ENCODE measurements around the gene PCDHA13. TPM values are rescaled to one million over a fixed set of nuclear protein-coding genes. Genes with fewer than 3 reads are reported as not detected.

PCDHA13 gene, protein sequence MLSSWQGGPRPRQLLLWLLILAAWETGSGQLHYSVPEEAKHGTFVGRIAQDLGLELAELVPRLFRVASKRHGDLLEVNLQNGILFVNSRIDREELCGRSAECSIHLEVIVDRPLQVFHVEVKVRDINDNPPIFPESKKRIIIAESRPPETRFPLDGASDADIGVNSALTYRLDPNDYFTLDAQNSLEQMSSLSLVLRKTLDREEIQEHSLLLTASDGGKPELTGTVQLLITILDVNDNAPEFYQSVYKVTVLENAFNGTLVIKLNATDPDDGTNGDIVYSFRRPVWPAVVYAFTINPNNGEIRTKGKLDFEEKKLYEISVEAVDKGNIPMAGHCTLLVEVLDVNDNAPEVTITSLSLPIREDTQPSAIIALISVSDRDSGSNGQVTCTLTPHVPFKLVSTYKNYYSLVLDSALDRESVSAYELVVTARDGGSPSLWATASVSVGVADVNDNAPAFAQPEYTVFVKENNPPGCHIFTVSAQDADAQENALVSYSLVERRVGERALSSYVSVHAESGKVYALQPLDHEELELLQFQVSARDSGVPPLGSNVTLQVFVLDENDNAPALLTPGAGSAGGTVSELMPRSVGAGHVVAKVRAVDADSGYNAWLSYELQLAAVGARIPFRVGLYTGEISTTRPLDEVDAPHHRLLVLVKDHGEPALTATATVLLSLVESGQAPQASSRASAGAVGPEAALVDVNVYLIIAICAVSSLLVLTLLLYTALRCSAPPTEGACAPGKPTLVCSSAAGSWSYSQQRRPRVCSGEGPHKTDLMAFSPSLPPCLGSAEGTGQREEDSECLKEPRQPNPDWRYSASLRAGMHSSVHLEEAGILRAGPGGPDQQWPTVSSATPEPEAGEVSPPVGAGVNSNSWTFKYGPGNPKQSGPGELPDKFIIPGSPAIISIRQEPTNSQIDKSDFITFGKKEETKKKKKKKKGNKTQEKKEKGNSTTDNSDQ
- total RNA-seq (2022; extraction: Qiagen RNA extraction) = 0.04 to 0.09 TPM (median 0.06 TPM) in 4 of 5 replicates, not detected in the other

DNA sequence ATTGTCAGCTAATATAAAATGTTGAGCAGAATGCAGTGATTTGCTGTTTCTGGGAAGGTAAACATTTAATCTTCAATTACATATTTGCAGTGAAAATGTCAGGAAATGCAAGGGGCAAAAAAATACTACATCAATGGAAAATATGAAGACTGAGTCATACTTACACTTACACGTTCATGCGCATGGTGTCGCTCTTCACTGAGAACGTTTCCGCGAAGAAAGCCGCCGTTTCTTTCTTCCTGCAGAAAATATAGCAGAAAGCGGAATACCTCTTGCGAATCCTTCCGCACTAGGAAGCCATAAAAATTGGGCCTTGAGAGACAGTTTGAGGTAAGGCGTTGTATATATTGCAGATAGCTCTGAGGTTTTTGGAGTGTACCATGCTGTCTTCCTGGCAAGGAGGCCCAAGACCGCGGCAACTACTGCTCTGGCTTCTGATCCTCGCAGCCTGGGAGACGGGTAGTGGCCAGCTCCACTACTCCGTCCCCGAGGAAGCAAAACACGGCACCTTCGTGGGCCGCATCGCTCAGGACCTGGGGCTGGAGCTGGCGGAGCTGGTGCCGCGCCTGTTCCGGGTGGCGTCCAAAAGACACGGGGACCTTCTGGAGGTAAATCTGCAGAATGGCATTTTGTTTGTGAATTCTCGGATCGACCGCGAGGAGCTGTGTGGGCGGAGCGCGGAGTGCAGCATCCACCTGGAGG lies at the start of gene PCDHA13:
PCDHA13 (plus strand) TSS at position 236 of the 702 bp plus-strand sequence; CDS start at position 381, 145 bp downstream.

DNA sequence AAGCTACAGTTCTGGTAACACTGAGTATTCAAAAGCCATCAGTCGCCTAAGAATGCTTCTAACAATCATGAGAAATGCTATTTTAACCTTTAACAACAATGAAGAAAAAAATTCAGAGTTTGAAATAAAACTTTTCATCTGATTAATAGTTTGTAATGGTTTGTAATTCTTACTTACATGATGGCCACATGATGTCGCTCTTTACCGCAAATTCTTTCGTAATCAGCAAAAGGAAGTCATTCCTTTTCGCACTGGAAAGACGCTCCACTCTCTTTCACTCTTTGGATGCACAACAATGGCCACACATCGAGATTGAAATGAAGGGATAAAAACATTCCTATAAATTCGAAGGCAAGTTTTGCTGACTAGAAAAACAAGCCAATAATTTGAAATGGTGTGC lies 47.9 kb upstream of the PCDHA13 start, which contains the start of gene PCDHA7:
PCDHA7 (plus strand) TSS at position 277 of the 400 bp plus-strand sequence; CDS start at position 392, 115 bp downstream.

DNA sequence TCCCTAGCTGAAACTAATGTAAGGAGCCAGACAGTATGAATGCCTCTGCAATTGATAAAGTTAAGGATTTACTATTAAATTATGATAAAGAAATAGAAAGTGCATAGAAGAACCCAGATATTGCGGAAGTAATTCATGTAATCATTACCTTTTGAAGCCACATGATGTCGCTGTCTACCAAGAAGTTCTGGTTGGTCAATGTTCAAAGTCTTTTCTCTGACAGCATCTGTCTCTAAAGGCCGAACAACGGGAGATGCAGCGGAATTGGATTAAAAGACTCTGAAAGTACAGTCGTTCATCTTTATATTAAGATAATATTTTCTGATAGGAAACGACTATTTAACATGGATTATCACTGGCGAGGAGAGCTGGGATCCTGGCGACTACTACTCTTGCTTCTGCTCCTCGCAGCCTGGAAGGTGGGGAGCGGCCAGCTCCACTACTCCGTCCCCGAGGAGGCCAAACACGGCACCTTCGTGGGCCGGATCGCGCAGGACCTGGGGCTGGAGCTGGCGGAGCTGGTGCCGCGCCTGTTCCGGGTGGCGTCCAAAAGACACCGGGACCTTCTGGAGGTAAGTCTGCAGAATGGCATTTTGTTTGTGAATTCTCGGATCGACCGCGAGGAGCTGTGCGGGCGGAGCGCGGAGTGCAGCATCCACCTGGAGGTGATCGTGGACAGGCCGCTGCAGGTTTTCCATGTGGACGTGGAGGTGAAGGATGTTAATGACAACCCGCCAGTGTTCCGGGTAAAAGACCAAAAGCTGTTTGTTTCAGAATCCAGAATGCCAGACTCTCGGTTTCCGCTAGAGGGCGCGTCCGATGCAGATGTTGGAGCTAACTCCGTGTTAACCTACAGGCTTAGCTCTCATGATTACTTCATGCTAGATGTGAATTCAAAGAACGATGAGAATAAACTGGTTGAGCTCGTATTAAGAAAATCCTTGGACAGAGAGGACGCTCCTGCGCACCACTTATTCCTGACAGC lies 40.7 kb upstream of the PCDHA13 start, which contains the start of gene PCDHA8:
PCDHA8 (plus strand) TSS at position 210 of the 985 bp plus-strand sequence; CDS start at position 345, 135 bp downstream.

DNA sequence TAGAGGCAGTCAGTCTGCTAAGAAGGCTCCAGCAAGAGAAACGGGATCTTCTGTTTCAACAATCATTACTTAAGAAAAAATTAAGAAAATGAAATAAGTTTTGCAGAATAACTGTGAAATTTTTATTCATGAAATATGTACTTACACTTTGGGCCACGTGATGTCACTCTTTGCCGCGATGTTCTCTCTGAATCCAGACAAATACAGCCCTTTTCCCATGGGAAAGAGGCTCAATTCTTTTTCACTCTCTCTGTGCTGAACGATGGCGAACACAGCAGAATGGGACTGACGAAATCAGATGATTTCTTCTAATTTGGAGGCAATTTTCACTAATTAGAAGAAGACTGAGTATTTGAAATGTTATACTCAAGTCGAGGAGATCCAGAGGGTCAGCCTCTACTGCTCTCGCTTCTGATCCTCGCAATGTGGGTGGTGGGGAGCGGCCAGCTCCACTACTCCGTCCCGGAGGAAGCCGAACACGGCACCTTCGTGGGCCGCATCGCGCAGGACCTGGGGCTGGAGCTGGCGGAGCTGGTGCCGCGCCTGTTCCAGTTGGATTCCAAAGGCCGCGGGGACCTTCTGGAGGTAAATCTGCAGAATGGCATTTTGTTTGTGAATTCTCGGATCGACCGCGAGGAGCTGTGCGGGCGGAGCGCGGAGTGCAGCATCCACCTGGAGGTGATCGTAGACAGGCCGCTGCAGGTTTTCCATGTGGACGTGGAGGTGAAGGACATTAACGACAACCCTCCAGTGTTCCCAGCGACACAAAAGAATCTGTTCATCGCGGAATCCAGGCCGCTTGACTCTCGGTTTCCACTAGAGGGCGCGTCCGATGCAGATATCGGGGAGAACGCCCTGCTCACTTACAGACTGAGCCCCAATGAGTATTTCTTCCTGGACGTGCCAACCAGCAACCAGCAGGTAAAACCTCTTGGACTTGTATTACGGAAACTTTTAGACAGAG lies 33.5 kb upstream of the PCDHA13 start, which contains the start of gene PCDHA9:
PCDHA9 (plus strand) TSS at position 244 of the 964 bp plus-strand sequence; CDS start at position 358, 114 bp downstream.

DNA sequence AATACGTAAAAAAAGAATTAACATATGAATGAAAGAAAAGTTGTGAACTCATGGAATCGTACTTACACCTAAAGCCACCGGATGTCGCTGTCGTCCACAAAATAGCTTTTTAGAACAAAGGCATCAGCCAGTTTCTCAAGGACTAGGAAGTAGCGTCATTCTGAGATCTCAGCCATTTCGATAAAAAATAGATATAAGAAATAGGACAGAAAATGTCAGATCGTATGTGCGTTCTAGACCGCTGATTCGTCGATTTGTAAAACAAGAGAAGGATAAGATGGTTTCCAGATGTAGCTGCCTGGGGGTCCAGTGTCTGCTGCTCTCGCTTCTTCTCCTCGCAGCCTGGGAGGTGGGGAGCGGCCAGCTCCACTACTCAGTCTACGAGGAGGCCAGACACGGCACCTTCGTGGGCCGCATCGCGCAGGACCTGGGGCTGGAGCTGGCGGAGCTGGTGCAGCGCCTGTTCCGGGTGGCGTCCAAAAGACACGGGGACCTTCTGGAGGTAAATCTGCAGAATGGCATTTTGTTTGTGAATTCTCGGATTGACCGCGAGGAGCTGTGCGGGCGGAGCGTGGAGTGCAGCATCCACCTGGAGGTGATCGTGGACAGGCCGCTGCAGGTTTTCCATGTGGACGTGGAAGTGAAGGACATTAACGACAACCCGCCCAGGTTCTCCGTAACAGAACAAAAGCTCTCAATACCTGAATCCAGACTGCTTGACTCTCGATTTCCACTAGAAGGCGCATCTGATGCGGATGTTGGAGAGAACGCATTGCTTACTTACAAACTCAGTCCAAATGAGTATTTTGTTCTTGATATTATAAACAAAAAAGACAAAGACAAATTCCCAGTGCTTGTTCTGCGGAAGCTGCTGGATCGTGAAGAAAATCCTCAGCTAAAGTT lies 25.9 kb upstream of the PCDHA13 start, which contains the start of gene PCDHA10:
PCDHA10 (plus strand) TSS at position 126 of the 903 bp plus-strand sequence; CDS start at position 278, 152 bp downstream.

DNA sequence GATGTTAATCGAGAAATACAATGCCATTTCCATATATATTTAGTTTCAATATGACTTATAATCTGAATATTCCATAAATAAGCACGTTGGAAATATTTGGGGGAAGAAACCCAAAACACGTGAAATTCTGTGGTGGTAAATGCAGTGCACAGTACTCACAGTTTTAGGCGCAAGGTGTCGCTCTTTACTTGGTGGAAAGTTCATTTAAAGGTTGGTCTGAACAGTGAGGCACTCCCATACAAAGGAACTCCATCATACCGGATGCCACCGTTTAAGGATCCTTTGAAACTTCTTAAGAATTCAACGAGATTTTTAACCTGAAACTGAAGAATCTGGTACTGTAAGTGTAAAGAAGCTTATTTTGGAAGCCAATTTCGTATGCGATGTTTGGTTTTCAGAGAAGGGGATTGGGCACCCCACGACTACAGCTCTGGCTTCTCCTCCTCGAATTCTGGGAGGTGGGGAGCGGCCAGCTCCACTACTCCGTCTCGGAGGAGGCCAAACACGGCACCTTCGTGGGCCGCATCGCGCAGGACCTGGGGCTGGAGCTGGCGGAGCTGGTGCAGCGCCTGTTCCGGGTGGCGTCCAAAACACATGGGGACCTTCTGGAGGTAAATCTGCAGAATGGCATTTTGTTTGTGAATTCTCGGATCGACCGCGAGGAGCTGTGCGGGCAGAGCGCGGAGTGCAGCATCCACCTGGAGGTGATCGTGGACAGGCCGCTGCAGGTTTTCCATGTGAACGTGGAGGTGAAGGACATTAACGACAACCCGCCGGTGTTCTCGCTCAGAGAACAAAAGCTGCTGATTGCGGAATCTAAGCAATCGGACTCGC lies 13.0 kb upstream of the PCDHA13 start, which contains the start of gene PCDHA11:
PCDHA11 (plus strand) TSS at position 237 of the 834 bp plus-strand sequence; CDS start at position 384, 147 bp downstream.

DNA sequence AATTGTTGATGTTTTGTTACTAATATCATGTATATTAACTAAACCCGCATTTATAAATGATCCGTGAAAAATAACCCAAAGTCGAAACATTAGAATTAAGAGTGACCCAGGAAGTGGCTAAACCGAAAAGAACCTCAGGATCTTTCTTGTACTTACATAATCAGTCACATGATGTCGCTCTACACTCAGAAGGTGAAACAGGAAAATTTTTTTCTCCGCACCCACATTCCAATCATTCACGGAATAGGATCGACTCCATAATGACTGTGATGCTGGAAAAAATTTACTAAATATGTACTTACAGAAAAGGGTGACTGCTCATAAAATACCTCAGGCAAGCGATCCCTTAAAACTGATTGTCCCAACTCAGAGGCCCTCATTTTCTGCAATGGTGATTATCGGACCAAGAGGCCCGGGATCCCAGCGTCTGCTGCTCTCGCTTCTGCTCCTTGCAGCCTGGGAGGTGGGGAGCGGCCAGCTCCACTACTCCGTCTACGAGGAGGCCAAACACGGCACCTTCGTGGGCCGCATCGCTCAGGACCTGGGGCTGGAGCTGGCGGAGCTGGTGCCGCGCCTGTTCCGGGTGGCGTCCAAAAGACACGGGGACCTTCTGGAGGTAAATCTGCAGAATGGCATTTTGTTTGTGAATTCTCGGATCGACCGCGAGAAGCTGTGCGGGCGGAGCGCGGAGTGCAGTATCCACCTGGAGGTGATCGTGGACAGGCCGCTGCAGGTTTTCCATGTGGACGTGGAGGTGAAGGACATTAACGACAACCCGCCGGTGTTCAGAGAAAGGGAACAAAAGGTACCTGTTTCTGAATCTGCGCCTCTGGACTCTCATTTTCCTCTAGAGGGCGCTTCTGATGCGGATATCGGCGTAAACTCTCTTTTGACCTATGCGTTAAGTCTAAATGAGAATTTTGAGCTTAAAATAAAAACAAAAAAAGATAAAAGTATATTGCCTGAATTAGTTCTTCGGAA lies 6.5 kb upstream of the PCDHA13 start, which contains the start of gene PCDHA12:
PCDHA12 (plus strand) TSS at position 224 of the 981 bp plus-strand sequence; CDS start at position 389, 165 bp downstream.

DNA sequence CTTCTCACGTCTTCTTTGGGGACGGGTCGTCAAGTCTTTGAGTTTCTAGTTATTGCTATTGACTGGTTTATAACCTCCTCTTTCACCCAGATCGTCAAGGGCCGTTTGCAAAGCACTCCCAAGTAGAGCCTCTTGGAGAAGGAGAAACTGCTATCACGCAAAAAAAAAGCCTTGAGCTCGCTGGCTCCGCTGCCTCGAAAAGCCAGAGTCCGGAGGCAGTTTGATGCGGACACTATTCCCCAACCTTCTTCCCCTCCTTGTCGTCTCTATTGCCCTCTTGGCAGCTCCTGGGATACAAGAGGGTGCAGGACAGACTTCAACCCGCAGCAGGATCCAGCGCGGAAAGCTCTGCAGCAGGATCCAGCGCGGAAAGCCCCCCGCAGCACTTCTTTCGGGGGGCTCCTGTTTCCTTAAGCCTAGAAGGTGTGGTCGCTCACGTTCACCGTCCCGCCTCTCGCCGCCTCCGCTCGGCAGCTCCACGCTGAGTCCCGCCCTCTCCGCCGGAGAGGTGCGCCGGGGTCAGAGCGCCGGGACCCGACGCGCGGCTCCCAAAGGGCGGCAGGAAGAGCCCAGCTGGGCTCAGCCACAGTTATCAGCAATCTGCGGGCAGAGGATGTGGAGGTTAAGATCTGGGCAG lies 44.0 kb downstream of the PCDHA13 start, which contains the start of gene PCDHAC1:
PCDHAC1 (plus strand) TSS at position 494 of the 637 bp plus-strand sequence. CDS start 594 bp downstream, outside the sequence.

Other genes with a start within 250 kb of the PCDHA13 start
- gene CD14, start 248.9 kb upstream of the PCDHA13 start, total RNA-seq (2022; extraction: Qiagen RNA extraction) = 2.6 to 3.4 TPM (median 3.0 TPM) in 5 replicates
- 8.1 to 14.2 TPM (median 10.8 TPM) in 5 replicates for gene TMCO6, start 242.7 kb upstream of the PCDHA13 start, total RNA-seq (2022; extraction: Qiagen RNA extraction)
- 87.2 to 125 TPM (median 90.7 TPM) in 5 replicates for gene NDUFA2, start 234.5 kb upstream of the PCDHA13 start, total RNA-seq (2022; extraction: Qiagen RNA extraction)
- gene IK, start 234.3 kb upstream of the PCDHA13 start, total RNA-seq (2022; extraction: Qiagen RNA extraction) = 101 to 114 TPM (median 104 TPM) in 5 replicates
- gene WDR55, start 217.2 kb upstream of the PCDHA13 start, total RNA-seq (2022; extraction: Qiagen RNA extraction) = 24.6 to 32.8 TPM (median 31.8 TPM) in 5 replicates
- 0.37 to 0.72 TPM (median 0.49 TPM) in 5 replicates for gene DND1, start 208.5 kb upstream of the PCDHA13 start, total RNA-seq (2022; extraction: Qiagen RNA extraction)
- 75.3 to 80.9 TPM (median 78.3 TPM) in 5 replicates for gene HARS1, start 190.8 kb upstream of the PCDHA13 start, total RNA-seq (2022; extraction: Qiagen RNA extraction)
- gene HARS2, start 190.7 kb upstream of the PCDHA13 start, total RNA-seq (2022; extraction: Qiagen RNA extraction) = 35.2 to 39.8 TPM (median 37.8 TPM) in 5 replicates
- gene ZMAT2, start 181.7 kb upstream of the PCDHA13 start, total RNA-seq (2022; extraction: Qiagen RNA extraction) = 87.0 to 126 TPM (median 90.9 TPM) in 5 replicates
- gene PCDHA1, start 96.0 kb upstream of the PCDHA13 start, total RNA-seq (2022; extraction: Qiagen RNA extraction) = 0.08 to 0.21 TPM (median 0.18 TPM) in 5 replicates
- gene PCDHA2, start 87.3 kb upstream of the PCDHA13 start, total RNA-seq (2022; extraction: Qiagen RNA extraction) = 0.02 to 0.09 TPM (median 0.06 TPM) in 5 replicates
- 0.69 to 1.1 TPM (median 0.82 TPM) in 5 replicates for gene PCDHA3, start 81.1 kb upstream of the PCDHA13 start, total RNA-seq (2022; extraction: Qiagen RNA extraction)
- gene PCDHA4, start 75.1 kb upstream of the PCDHA13 start, total RNA-seq (2022; extraction: Qiagen RNA extraction) = 1.4 to 2.3 TPM (median 1.8 TPM) in 5 replicates
- 0.52 to 0.95 TPM (median 0.85 TPM) in 5 replicates for gene PCDHA5, start 60.5 kb upstream of the PCDHA13 start, total RNA-seq (2022; extraction: Qiagen RNA extraction)
- 0.03 to 0.13 TPM (median 0.04 TPM) in 5 replicates for gene PCDHA6, start 54.2 kb upstream of the PCDHA13 start, total RNA-seq (2022; extraction: Qiagen RNA extraction)
- 0.07 to 0.16 TPM (median 0.12 TPM) in 5 replicates for gene PCDHA7, start 47.9 kb upstream of the PCDHA13 start, total RNA-seq (2022; extraction: Qiagen RNA extraction)
- 0.03 to 0.06 TPM (median 0.04 TPM) in 5 replicates for gene PCDHA8, start 40.9 kb upstream of the PCDHA13 start, total RNA-seq (2022; extraction: Qiagen RNA extraction)
- gene PCDHA9, start 33.7 kb upstream of the PCDHA13 start, total RNA-seq (2022; extraction: Qiagen RNA extraction) = 0.01 TPM in 1 of 5 replicates, not detected in the others
- gene PCDHA10, start 26.2 kb upstream of the PCDHA13 start, total RNA-seq (2022; extraction: Qiagen RNA extraction) = under 0.01 to 0.05 TPM (median 0.02 TPM) in 3 of 5 replicates, not detected in the others
- gene PCDHA11, start 13.2 kb upstream of the PCDHA13 start, total RNA-seq (2022; extraction: Qiagen RNA extraction) = 0.07 to 0.34 TPM (median 0.11 TPM) in 5 replicates
- 2.8 to 3.7 TPM (median 2.9 TPM) in 5 replicates for gene PCDHA12, start 6.8 kb upstream of the PCDHA13 start, total RNA-seq (2022; extraction: Qiagen RNA extraction)
- gene PCDHAC1, start 44.2 kb downstream of the PCDHA13 start, total RNA-seq (2022; extraction: Qiagen RNA extraction) = 1.5 to 2.7 TPM (median 2.2 TPM) in 5 replicates
- 3.2 to 4.6 TPM (median 4.2 TPM) in 5 replicates for gene PCDHAC2, start 84.4 kb downstream of the PCDHA13 start, total RNA-seq (2022; extraction: Qiagen RNA extraction)
- gene PCDHB1, start 169.2 kb downstream of the PCDHA13 start, total RNA-seq (2022; extraction: Qiagen RNA extraction) = not detected in 5 replicates
- 3.1 to 3.9 TPM (median 3.5 TPM) in 5 replicates for gene PCDHB2, start 212.5 kb downstream of the PCDHA13 start, total RNA-seq (2022; extraction: Qiagen RNA extraction)
- gene PCDHB3, start 218.3 kb downstream of the PCDHA13 start, total RNA-seq (2022; extraction: Qiagen RNA extraction) = 0.04 to 0.30 TPM (median 0.15 TPM) in 4 of 5 replicates, not detected in the other
- gene PCDHB4, start 239.7 kb downstream of the PCDHA13 start, total RNA-seq (2022; extraction: Qiagen RNA extraction) = 0.02 to 0.12 TPM (median 0.02 TPM) in 3 of 5 replicates, not detected in the others

Data from A549 treated with dexamethasone at 1 μM for 4 hours (cell line).